SK-N-SH treated with all-trans-retinoic acid at 6 μM for 48 hours (cell line): ENCODE measurements around the gene NME4.
A peak's percentile ranks its signal among the peaks of the same experiment; 100 is the strongest.

Source experiments
- ATAC-seq: fragments of 200-7000 bp; cut with Tn5 transposase; 3 replicates; pipeline ENCODE4 v1.9.1; 2020; ENCODE audit warnings: mild to moderate bottlenecking, moderate library complexity
- ARNTL ChIP-seq: fragments of 450-650 bp; formaldehyde crosslinking; IDR thresholded peaks from 2 replicates; pipeline ENCODE4 v1.5.0; 2020; ENCODE audit warnings: low read depth, mild to moderate bottlenecking, moderate library complexity, borderline replicate concordance
- BACH2 ChIP-seq: fragments of 250-450 bp; sonication (Bioruptor Pico); IDR thresholded peaks from 2 replicates; pipeline ENCODE4 v1.9.0; 2021; ENCODE audit warnings: mild to moderate bottlenecking, borderline replicate concordance
- CREB5 ChIP-seq: fragments of 250-450 bp; sonication (Bioruptor Pico); IDR thresholded peaks from 2 replicates; pipeline ENCODE4 v1.5.1; 2020; ENCODE audit warnings: low read depth, mild to moderate bottlenecking, moderate library complexity
- ESRRG ChIP-seq: fragments of 250-450 bp; sonication (Bioruptor Pico); IDR thresholded peaks from 2 replicates; pipeline ENCODE4 v1.6.1; 2021; ENCODE audit warnings: mild to moderate bottlenecking
- GLIS3 ChIP-seq: fragments of 250-450 bp; sonication (Bioruptor Pico); IDR thresholded peaks from 2 replicates; pipeline ENCODE4 v1.5.0; 2020; ENCODE audit warnings: mild to moderate bottlenecking, moderate library complexity
- ISL1 ChIP-seq: fragments of 250-450 bp; sonication (Bioruptor Pico); IDR thresholded peaks from 2 replicates; pipeline ENCODE4 v2.1.2; 2022; ENCODE audit warnings: mild to moderate bottlenecking, moderate library complexity
- OSR1 ChIP-seq: fragments of 250-450 bp; sonication (Bioruptor Pico); IDR thresholded peaks from 2 replicates; pipeline ENCODE4 v1.8.0; 2022; ENCODE audit warnings: moderate library complexity, mild to moderate bottlenecking, inconsistent platforms
- PPARA ChIP-seq: fragments of 250-450 bp; sonication (Bioruptor Pico); IDR thresholded peaks from 2 replicates; pipeline ENCODE4 v1.5.0; 2020; ENCODE audit warnings: mild to moderate bottlenecking, borderline replicate concordance
- RARB ChIP-seq: fragments of 250-450 bp; sonication (Bioruptor Pico); IDR thresholded peaks from 2 replicates; pipeline ENCODE4 v1.8.0; 2021; ENCODE audit warnings: mild to moderate bottlenecking, moderate library complexity
- SNAI2 ChIP-seq: fragments of 250-450 bp; sonication (Bioruptor Pico); IDR thresholded peaks from 2 replicates; pipeline ENCODE4 v1.5.0; 2020; ENCODE audit warnings: mild to moderate bottlenecking, moderate library complexity
- TCF4 ChIP-seq: fragments of 250-450 bp; sonication (Bioruptor Pico); IDR thresholded peaks from 2 replicates; pipeline ENCODE4 v1.8.0; 2021; ENCODE audit warnings: mild to moderate bottlenecking, moderate library complexity, borderline replicate concordance
- TOX ChIP-seq: fragments of 250-450 bp; sonication (Bioruptor Pico); IDR thresholded peaks from 2 replicates; pipeline ENCODE4 v1.8.0; 2021; ENCODE audit warnings: mild to moderate bottlenecking, moderate library complexity, borderline replicate concordance
- TSHZ2 ChIP-seq: fragments of 250-450 bp; sonication (Bioruptor Pico); IDR thresholded peaks from 2 replicates; pipeline ENCODE4 v1.5.0; 2020; ENCODE audit warnings: mild to moderate bottlenecking, moderate library complexity
- ZC3H10 ChIP-seq: fragments of 250-450 bp; sonication (Bioruptor Pico); IDR thresholded peaks from 2 replicates; pipeline ENCODE4 v1.5.1; 2021; ENCODE audit warnings: mild to moderate bottlenecking, moderate library complexity
- ZFP3 ChIP-seq: fragments of 250-450 bp; sonication (Bioruptor Pico); IDR thresholded peaks from 2 replicates; pipeline ENCODE4 v1.5.0; 2020; ENCODE audit warnings: mild to moderate bottlenecking, moderate library complexity
- ZNF565 ChIP-seq: fragments of 450-650 bp; formaldehyde crosslinking; conservative IDR thresholded peaks from 2 replicates; pipeline ENCODE4 v1.5.0; 2020; ENCODE audit warnings: low read depth, mild to moderate bottlenecking, moderate library complexity
- ZNF70 ChIP-seq: fragments of 450-650 bp; formaldehyde crosslinking; IDR thresholded peaks from 2 replicates; pipeline ENCODE4 v1.5.0; 2020; ENCODE audit warnings: mild to moderate bottlenecking, moderate library complexity
- ZNF8 ChIP-seq: fragments of 450-650 bp; formaldehyde crosslinking; IDR thresholded peaks from 2 replicates; pipeline ENCODE4 v1.5.0; 2020; ENCODE audit warnings: mild to moderate bottlenecking, moderate library complexity
- TF ChIP-seq, protein P1 (sequence below): fragments of 250-450 bp; sonication (Bioruptor Pico); IDR thresholded peaks from 2 replicates; pipeline ENCODE4 v1.5.1; 2021; ENCODE audit warnings: mild to moderate bottlenecking, moderate library complexity
- TF ChIP-seq, protein P2 (sequence below): fragments of 250-450 bp; sonication (Bioruptor Pico); IDR thresholded peaks from 2 replicates; pipeline ENCODE4 v1.8.0; 2020; ENCODE audit warnings: mild to moderate bottlenecking, moderate library complexity, borderline replicate concordance
- TF ChIP-seq, protein P3 (sequence below): fragments of 250-450 bp; sonication (Bioruptor Pico); IDR thresholded peaks from 2 replicates; pipeline ENCODE4 v1.8.0; 2021; ENCODE audit warnings: low read depth, mild to moderate bottlenecking, moderate library complexity, borderline replicate concordance

NME4 gene

GRCh38 chr16:389352-389751 lies 7.6 kb upstream of the NME4 start:
- no peak for ATAC-seq
- TF ChIP-seq CREB5 (CRISPR knock-in tag) (no peak), ZNF565 (CRISPR knock-in tag) (no peak), TCF4 (CRISPR knock-in tag) (no peak), TSHZ2 (CRISPR knock-in tag) (no peak), BACH2 (CRISPR knock-in tag) (no peak), ZC3H10 (CRISPR knock-in tag) (no peak), RARB (CRISPR knock-in tag) (no peak), ARNTL (CRISPR knock-in tag) (no peak), ZNF70 (CRISPR knock-in tag) (no peak), PPARA (CRISPR knock-in tag) (no peak)
- TF ChIP-seq, protein P1, sequence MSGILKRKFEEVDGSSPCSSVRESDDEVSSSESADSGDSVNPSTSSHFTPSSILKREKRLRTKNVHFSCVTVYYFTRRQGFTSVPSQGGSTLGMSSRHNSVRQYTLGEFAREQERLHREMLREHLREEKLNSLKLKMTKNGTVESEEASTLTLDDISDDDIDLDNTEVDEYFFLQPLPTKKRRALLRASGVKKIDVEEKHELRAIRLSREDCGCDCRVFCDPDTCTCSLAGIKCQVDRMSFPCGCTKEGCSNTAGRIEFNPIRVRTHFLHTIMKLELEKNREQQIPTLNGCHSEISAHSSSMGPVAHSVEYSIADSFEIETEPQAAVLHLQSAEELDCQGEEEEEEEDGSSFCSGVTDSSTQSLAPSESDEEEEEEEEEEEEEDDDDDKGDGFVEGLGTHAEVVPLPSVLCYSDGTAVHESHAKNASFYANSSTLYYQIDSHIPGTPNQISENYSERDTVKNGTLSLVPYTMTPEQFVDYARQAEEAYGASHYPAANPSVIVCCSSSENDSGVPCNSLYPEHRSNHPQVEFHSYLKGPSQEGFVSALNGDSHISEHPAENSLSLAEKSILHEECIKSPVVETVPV (CRISPR knock-in tag) = no peak

- ATAC-seq = peak; percentile 76
- TF ChIP-seq, protein P2, sequence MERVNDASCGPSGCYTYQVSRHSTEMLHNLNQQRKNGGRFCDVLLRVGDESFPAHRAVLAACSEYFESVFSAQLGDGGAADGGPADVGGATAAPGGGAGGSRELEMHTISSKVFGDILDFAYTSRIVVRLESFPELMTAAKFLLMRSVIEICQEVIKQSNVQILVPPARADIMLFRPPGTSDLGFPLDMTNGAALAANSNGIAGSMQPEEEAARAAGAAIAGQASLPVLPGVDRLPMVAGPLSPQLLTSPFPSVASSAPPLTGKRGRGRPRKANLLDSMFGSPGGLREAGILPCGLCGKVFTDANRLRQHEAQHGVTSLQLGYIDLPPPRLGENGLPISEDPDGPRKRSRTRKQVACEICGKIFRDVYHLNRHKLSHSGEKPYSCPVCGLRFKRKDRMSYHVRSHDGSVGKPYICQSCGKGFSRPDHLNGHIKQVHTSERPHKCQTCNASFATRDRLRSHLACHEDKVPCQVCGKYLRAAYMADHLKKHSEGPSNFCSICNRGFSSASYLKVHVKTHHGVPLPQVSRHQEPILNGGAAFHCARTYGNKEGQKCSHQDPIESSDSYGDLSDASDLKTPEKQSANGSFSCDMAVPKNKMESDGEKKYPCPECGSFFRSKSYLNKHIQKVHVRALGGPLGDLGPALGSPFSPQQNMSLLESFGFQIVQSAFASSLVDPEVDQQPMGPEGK (CRISPR knock-in tag) = no peak
- TF ChIP-seq ZNF70 (CRISPR knock-in tag) (no peak), BACH2 (CRISPR knock-in tag) (no peak), RARB (CRISPR knock-in tag) (no peak), ZNF565 (CRISPR knock-in tag) (no peak), TOX (CRISPR knock-in tag) (no peak), ZFP3 (CRISPR knock-in tag) (no peak), OSR1 (no peak), ISL1 (CRISPR knock-in tag) (no peak), CREB5 (CRISPR knock-in tag) (no peak), TCF4 (CRISPR knock-in tag) (no peak), GLIS3 (CRISPR knock-in tag) (no peak), ZC3H10 (CRISPR knock-in tag) (no peak), TSHZ2 (CRISPR knock-in tag) (no peak), SNAI2 (CRISPR knock-in tag) (no peak), ZNF8 (CRISPR knock-in tag) (no peak), ESRRG (CRISPR knock-in tag) (no peak)
- TF ChIP-seq, protein P1 (CRISPR knock-in tag) = no peak
- TF ChIP-seq, protein P3, sequence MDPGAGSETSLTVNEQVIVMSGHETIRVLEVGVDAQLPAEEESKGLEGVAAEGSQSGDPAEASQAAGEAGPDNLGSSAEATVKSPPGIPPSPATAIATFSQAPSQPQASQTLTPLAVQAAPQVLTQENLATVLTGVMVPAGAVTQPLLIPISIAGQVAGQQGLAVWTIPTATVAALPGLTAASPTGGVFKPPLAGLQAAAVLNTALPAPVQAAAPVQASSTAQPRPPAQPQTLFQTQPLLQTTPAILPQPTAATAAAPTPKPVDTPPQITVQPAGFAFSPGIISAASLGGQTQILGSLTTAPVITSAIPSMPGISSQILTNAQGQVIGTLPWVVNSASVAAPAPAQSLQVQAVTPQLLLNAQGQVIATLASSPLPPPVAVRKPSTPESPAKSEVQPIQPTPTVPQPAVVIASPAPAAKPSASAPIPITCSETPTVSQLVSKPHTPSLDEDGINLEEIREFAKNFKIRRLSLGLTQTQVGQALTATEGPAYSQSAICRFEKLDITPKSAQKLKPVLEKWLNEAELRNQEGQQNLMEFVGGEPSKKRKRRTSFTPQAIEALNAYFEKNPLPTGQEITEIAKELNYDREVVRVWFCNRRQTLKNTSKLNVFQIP (CRISPR knock-in tag) = no peak
Observed at GRCh38 chr16:391885-392335, 5.1 kb upstream of the NME4 start.
